HTR-8/SVneo (cell line): ENCODE measurements around the gene PHRF1.
"Not testable (repeated sequence)": the region's sequence is repeated elsewhere in the genome, so short reads cannot be mapped to it uniquely, and the experiment has no call there.

Experiments
- DNase-seq: peaks from one replicate; pipeline ENCODE4 v3.0.0; 2011; ENCODE audit warnings: low spot score, mixed read lengths; ENCODE audit not compliant: insufficient read length
- FAIRE-seq: peaks from 2 replicates; lab custom pipeline; 2011; peaks lifted over from hg19 to GRCh38; lab: Jason Lieb, UNC

The PHRF1 gene

DNA sequence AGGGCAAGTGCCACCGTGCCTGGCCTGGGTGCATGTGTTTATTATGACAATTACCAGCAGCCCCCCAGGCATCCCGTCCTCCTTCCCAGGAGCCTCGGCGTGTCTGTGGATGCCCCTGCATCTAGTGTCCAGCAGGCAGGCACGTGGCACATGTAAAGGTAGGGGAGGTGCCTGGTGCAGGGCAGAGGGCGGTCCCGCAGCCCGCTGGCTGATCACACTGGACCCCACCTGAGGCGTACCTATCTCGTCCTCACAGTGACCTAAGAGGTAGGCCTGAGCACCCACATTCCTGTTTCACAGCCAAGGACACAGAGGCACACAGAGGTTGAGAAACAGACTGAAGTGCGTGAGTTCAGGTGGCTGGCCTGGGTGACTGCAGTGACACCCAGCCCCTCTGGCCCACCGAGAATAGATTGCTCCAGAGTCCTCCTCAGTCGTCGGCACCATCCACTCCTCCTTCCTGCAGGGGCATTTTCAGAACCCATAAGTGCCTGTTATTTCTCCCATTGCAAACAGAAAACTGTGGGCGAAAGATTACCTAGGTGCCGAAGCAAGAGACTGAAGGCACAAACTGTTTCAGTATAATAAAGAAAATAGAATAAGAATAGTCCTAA, 3.0 kb upstream of the PHRF1 start:
- DNase-seq: no peak
- FAIRE-seq: no peak

DNA sequence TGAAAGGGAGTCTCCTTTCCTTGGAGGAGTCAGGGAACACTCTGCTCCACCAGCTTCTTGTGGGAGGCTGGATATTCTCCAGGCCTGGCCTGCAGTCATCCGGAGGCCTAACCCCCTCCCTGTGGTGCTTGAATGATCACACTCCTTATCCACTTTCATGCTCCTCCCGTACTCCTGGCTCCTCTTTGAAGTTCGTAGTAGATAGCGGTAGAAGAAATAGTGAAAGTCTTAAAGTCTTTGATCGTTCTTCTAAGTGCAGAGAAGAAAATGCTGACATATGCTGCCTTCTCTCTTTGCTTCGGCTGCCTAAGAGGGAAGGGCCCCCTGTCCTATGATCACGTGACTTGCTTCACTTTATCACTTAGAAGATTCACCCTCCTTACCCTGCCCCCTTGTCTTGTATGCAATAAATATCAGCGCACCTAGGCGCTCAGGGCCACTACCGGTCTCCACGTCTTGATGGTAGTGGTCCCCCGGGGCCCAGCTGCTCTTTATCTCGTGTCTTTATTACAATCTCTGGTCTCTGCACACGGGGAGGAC, 2.2 kb upstream of the PHRF1 start:
- DNase-seq, FAIRE-seq: not testable (repeated sequence)

- DNase-seq (no peak), FAIRE-seq (peak; percentile 9)
These were observed 1.5 kb upstream of the PHRF1 start for GRCh38 chr11:574632-575312.

DNA sequence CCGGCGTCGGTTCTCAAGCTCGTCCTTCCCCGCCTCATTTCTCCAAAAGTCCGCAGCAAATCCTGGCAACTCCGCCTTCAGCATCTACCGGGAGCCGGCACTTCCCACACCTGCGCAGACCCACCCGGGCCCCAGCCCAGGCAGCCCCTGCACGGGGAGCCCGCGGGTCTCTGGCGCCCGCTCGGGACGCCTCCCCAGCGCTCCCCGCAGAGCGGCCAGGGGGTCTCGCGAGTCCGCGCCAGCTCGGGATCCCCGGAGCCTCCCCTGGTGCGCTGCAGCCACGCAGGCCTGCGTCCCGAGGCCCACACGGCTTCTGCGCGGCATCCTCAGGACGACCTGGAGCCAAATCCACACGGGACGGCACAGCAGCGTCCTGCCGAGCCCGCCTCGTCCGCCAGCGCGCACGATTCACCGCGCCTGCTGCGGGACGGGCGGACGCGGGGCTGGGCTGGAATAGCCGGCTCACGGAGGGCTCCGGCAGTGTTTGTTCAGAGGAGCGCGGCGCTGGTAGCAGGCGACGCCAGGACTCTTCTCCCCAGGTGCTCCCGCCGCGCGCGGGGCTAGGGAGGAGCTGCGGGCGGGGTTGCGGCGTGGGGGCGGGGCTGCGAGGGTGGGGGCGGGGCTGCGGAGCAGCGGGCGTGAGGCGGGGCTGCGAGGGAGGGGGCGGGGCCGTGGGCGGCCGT, 816 bp upstream of the PHRF1 start:
- FAIRE-seq (no peak), DNase-seq (peak; percentile 65)

DNA sequence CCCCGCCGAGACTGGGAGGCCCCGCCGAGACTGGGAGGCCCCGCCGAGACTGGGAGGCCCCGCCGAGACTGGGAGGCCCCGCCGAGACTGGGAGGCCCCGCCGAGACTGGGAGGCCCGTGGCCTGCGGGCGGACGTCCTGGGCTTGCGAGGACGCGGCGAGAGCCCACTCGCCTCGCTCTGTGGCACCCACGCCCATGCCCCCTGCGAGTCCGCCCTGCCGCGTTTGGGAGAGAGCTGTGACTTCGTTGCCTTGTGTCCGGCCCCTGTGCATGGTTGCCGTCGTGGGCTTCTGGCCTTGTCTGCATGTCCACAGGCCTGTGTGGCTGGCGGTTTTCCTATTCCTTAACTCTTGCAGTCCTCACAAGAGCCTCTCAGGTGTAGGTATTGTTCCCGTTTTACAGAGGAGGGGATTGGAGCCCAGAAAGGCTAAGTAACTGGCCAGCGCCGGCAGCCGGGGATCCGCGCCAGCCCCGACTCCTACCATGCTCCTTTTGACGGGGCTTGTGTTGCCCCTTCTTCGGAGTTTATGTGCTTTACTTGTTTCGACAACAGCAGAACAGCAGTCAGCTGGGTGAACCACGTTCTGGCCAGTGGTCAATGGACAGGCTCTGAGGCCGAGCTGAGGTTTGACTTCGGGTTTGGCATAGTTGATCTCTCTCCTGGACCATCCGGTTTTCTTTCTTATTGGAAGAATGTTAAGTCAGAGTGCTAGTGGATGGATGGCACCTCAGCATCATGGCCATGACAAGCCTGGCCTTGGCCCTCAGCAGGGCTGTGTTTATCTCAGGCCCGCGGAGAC, 741 bp downstream of the PHRF1 start:
- peak; percentile 63 for FAIRE-seq
- DNase-seq: no peak

DNA sequence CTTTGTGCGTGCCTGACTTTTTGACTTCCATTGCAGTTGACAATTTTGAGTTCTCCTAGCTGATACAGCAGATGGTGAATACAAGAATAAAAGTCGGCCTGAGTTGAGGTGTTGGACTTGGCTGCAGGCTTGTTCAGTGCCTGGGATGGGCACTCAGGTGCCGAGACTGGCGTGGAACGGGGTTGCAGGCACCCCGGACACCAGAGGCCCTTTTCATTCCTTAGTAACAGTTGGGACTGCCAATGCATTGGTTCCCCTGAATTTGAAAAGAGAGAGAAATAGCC, 1.3 kb downstream of the PHRF1 start:
- FAIRE-seq: no peak
- DNase-seq: no peak

GRCh38 chr11:578276-579035, 2.2 kb downstream of the PHRF1 start:
- FAIRE-seq: no peak
- DNase-seq: no peak

- FAIRE-seq (no peak), DNase-seq (no peak)
These were observed 3.7 kb downstream of the PHRF1 start for GRCh38 chr11:579830-580601.

GRCh38 chr11:581342-581741, 5.1 kb downstream of the PHRF1 start:
- DNase-seq (no peak), FAIRE-seq (no peak)

DNA sequence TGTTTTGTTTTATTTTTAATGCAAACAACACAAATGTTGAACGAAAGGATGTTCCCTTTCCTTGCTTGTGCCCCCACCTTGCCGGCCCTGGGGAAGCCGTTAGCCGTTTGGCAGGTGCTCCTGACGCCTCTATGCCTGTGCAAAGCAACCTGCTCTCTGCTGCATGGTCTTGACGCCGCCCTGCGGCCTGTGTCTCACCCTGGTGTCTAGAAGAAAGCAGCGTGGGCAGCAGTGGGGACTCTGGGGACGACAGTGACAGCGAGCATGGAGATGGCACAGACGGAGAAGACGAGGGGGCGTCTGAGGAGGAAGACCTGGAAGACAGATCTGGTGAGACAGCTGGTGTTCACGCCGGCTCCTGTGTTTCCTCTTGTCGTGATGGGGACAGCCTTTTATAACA, 5.5 kb downstream of the PHRF1 start:
- FAIRE-seq: no peak
- no peak for DNase-seq

GRCh38 chr11:584287-584686, 8.0 kb downstream of the PHRF1 start:
- FAIRE-seq (no peak), DNase-seq (no peak)

GRCh38 chr11:586376-587316, 10.4 kb downstream of the PHRF1 start:
- DNase-seq: no peak
- FAIRE-seq: no peak

GRCh38 chr11:587546-587945, 11.3 kb downstream of the PHRF1 start:
- no peak for DNase-seq
- no peak for FAIRE-seq

DNA sequence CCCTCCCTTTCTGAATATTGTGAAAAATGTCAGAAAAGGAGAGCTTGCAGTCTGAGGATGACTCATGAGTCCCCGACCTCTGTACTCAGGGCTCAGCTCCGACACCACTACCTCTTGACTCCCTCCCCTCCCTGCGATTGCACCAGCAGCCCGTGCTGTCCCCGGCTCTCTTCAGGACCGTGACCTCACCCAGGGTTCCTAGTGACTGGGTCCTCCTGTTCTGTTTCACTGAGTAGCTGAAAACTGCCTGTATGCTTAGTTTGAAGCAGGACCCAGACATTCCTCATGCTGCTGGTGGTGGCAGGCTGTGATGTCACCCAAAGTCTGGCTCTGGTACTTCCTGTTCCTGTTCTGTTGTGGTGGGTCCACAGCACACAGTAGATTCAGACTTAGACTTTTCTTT, 11.7 kb downstream of the PHRF1 start:
- peak; percentile 43 for DNase-seq
- no peak for FAIRE-seq

DNA sequence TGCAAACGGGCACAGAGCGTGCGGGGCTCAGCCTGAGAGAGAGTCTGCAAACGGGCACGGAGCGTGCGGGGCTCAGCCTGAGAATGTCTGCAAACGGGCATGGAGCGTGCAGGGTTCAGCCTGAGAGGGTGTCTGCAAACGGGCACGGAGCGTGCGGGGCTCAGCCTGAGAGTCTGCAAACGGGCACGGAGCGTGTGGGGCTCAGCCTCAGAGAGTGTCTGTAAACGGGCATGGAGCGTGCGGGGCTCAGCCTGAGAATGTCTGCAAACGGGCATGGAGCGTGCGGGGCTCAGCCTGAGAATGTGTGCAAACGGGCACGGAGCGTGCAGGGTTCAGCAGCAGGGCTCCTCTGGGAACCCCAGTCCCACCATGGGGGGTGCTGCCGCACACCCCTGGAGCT, 13.5 kb downstream of the PHRF1 start:
- no peak for FAIRE-seq

GRCh38 chr11:590997-591396, 14.7 kb downstream of the PHRF1 start:
- DNase-seq (no peak), FAIRE-seq (no peak)

More for the DNA sequence above, 13.5 kb downstream of the PHRF1 start:
- DNase-seq: no peak

DNA sequence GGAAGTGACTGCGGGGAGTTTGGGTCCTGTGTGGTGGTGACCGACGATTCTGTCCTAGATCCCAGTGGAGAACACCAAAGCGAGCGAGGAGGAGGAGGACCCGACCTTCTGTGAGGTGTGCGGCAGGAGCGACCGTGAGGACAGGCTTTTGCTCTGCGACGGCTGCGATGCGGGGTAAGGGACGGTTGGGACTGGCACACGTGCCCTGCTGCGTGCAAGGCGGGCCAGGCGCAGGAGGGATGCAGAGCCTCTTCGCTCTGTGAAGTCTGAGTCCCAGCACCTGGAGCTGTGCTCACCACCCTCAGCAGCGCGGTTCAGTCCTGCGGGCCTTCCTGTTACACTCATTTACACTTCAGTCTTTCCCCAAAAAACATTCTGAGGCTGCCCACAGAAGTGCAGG, 16.2 kb downstream of the PHRF1 start:
- DNase-seq (no peak), FAIRE-seq (peak; percentile 31)

DNA sequence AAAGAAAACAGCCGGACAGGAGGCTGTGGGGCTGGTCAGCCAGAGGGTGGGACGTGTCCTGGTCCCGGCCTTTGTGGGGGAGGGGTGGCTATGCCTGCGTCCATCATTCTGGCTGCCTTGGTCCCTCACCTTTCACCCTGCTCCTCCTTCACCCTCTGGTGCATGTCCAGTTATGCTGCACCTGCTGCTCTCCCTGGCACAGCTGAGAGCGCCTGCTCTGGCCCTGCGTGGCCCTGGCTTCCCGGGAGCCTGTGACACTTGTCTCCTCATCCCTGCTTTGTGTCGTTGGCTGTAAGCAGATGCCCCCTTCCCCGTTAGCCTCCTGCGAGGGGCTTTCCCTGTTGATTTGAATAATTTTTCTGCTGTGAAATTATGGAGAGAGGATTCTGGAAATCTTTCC, 16.6 kb downstream of the PHRF1 start:
- FAIRE-seq (no peak), DNase-seq (no peak)
